Trophoblast cell (in vitro differentiated cells and primary cell): ENCODE data around the gene DCDC2B.
A peak's percentile ranks its signal among the peaks of the same experiment; 100 is the strongest.

Experiments
- DNase-seq, 2 donors: peaks; one replicate each; pipeline ENCODE4 v3.0.0-alpha.2; 2016
- H2AFZ ChIP-seq: 2 replicates; pipeline ENCODE4 v1.6.1; 2013; ENCODE audit warnings: low read length, moderate library complexity, mild to moderate bottlenecking; ENCODE audit not compliant: insufficient read depth, poor library complexity
- H2AK5ac ChIP-seq: 2 replicates; pipeline ENCODE4 v1.6.1; 2013; ENCODE audit warnings: mild to moderate bottlenecking, low read length
- H2BK120ac ChIP-seq: 2 replicates; pipeline ENCODE4 v1.6.1; 2013; ENCODE audit warnings: low read length, mild to moderate bottlenecking, moderate library complexity; ENCODE audit not compliant: insufficient read depth, poor library complexity
- H2BK12ac ChIP-seq: 2 replicates; pipeline ENCODE4 v1.6.1; 2013; ENCODE audit warnings: mild to moderate bottlenecking, low read length, moderate library complexity
- H2BK5ac ChIP-seq: 2 replicates; pipeline ENCODE4 v1.6.1; 2013; ENCODE audit warnings: low read length, low read depth, moderate library complexity, mild to moderate bottlenecking; ENCODE audit not compliant: poor library complexity
- H3K14ac ChIP-seq: 2 replicates; pipeline ENCODE4 v1.6.1; 2013; ENCODE audit warnings: mild to moderate bottlenecking, low read length
- H3K18ac ChIP-seq: 2 replicates; pipeline ENCODE4 v1.6.1; 2013; ENCODE audit warnings: mild to moderate bottlenecking, low read length
- H3K23ac ChIP-seq: 2 replicates; pipeline ENCODE4 v1.6.1; 2013; ENCODE audit warnings: low read length
- H3K27ac ChIP-seq: 2 replicates; pipeline ENCODE4 v1.5.1; 2013; ENCODE audit warnings: low read depth, mild to moderate bottlenecking, inconsistent platforms, low read length, moderate library complexity
- H3K27me3 ChIP-seq: 2 replicates; pipeline ENCODE4 v1.6.1; 2013; ENCODE audit warnings: inconsistent platforms, mild to moderate bottlenecking, low read length, moderate library complexity; ENCODE audit not compliant: insufficient read depth
- H3K36me3 ChIP-seq, 2 experiments: 1 replicate in 1 of 2; 2 replicates in 1 of 2; pipeline ENCODE4 v1.6.1; 2013; ENCODE audit warnings: low read length in 2 of 2, mild to moderate bottlenecking in 2 of 2, moderate library complexity in 1 of 2; ENCODE audit not compliant: insufficient read depth in 2 of 2, control insufficient read depth in 1 of 2
- H3K4ac ChIP-seq: 2 replicates; pipeline ENCODE4 v1.6.1; 2013; ENCODE audit warnings: low read depth, mild to moderate bottlenecking, low read length, moderate library complexity
- H3K4me1 ChIP-seq, 2 experiments: 1 replicate in 1 of 2; 2 replicates in 1 of 2; pipeline ENCODE4 v1.6.1; 2013; ENCODE audit warnings: low read length in 2 of 2, mild to moderate bottlenecking in 2 of 2, moderate library complexity in 1 of 2; ENCODE audit not compliant: insufficient read depth in 2 of 2, control insufficient read depth in 1 of 2
- H3K4me2 ChIP-seq: 2 replicates; pipeline ENCODE4 v1.6.1; 2013; ENCODE audit warnings: inconsistent platforms, mild to moderate bottlenecking, low read length, moderate library complexity
- H3K4me3 ChIP-seq: 2 replicates; pipeline ENCODE4 v1.5.1; 2013; ENCODE audit warnings: mild to moderate bottlenecking, low read depth, low read length, inconsistent platforms
- H3K79me1 ChIP-seq: one replicate; pipeline ENCODE4 v1.6.1; 2013; ENCODE audit warnings: low read length
- H3K79me2 ChIP-seq: 2 replicates; pipeline ENCODE4 v1.6.1; 2013; ENCODE audit warnings: low read length, mild to moderate bottlenecking; ENCODE audit not compliant: control insufficient read depth, insufficient read depth, poor library complexity
- H3K9ac ChIP-seq: 2 replicates; pipeline ENCODE4 v1.6.1; 2013; ENCODE audit warnings: mild to moderate bottlenecking, low read length
- H3K9me3 ChIP-seq: 2 replicates; pipeline ENCODE4 v1.6.1; 2013; ENCODE audit warnings: low read depth, mild to moderate bottlenecking, control low read depth, inconsistent platforms, low read length; ENCODE audit not compliant: insufficient read depth
- H4K12ac ChIP-seq: 2 replicates; pipeline ENCODE4 v1.6.1; 2013; ENCODE audit warnings: low read depth, mild to moderate bottlenecking, low read length, moderate library complexity
- H4K8ac ChIP-seq: 2 replicates; pipeline ENCODE4 v1.6.1; 2013; ENCODE audit warnings: low read depth, mild to moderate bottlenecking, low read length, moderate library complexity
- H4K91ac ChIP-seq: one replicate; pipeline ENCODE4 v1.6.1; 2013; ENCODE audit warnings: low read depth, mild to moderate bottlenecking, low read length, moderate library complexity
- WGBS: extraction: QIAGEN DNeasy Blood & Tissue Kit; methylation state at CpG from one replicate; pipeline ENCODE4 v1.1.7; 2013; ENCODE audit warnings: missing lambda C conversion rate; ENCODE audit not compliant: insufficient read length, insufficient coverage; ENCODE audit errors: extremely low coverage; 5-methylcytosine and 5-hydroxymethylcytosine counted together

The DCDC2B gene

DNA sequence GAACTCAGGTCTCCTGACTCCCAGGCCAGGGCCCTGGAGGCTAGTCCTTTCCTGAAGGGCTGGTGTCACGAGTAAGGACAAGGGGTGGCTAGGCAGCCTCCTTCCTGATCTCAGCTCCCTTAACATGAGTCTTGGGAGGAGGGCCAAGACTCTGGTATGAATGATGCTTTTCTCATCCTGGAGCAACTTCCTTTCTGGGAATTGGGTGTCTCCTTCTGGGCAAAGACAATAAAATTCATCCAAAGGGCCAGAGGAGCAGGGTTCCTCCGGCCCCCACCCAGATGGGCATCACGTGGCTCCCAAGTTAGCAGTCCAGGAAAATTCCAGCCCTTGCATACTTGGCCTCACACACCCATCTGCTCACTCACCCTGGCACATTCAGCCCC is 38.0 kb downstream of the DCDC2B start, which contains the start of gene FAM167B:
TSS of gene FAM167B (plus strand) at position 335 of the 386 bp plus-strand sequence. CDS start 200 bp downstream, outside the sequence.
- Histone ChIP-seq H3K23ac (no peak within 1 kb of the TSS), H3K4me3 (no peak within 1 kb of the TSS), H3K18ac (no peak within 1 kb of the TSS), H4K12ac (no peak within 1 kb of the TSS), H3K79me1 (no peaks in the 10 kb centered on the region), H4K8ac (no peak within 1 kb of the TSS), H2BK120ac (no peak within 1 kb of the TSS), H3K79me2 (no peaks in the 10 kb centered on the region), H3K4me1 (peaks cover 2 to 5% of the 10 kb centered on the region in 2 experiments), H3K14ac (no peak within 1 kb of the TSS), H2BK12ac (no peak within 1 kb of the TSS), H3K9ac (no peak within 1 kb of the TSS), H2AFZ (no peak within 1 kb of the TSS), H3K4me2 (peak within 1 kb of the TSS; percentile 61), H3K9me3 (no peaks in the 10 kb centered on the region), H3K27ac (no peak within 1 kb of the TSS), H2BK5ac (no peak within 1 kb of the TSS), H2AK5ac (no peak within 1 kb of the TSS), H3K27me3 (no peaks in the 10 kb centered on the region), H3K4ac (no peak within 1 kb of the TSS), H3K36me3 (no peaks in the 10 kb centered on the region), H4K91ac (no peak within 1 kb of the TSS)
- WGBS = no CpG with 5 or more reads among the region's 3 CpGs
- DNase-seq = no peak

GRCh38 chr1:32247452-32247851 is 38.6 kb downstream of the DCDC2B start:
- WGBS = no CpG with 5 or more reads among the region's 12 CpGs
- no peaks in the 10 kb centered on the region for H3K9me3 ChIP-seq
- no peaks in the 10 kb centered on the region for H3K79me2 ChIP-seq
- H3K27ac ChIP-seq = no peak overlapping the region
- no peak for DNase-seq
- no peak overlapping the region for H2AFZ ChIP-seq
- H3K36me3 ChIP-seq = no peaks in the 10 kb centered on the region
- H2BK5ac ChIP-seq = no peak overlapping the region
- no peaks in the 10 kb centered on the region for H3K79me1 ChIP-seq
- no peak overlapping the region for H3K4me2 ChIP-seq
- H4K12ac ChIP-seq = no peak overlapping the region
- no peak overlapping the region for H4K8ac ChIP-seq
- peaks cover 2 to 4% of the 10 kb centered on the region in 2 experiments for H3K4me1 ChIP-seq
- no peak overlapping the region for H3K4ac ChIP-seq
- no peak overlapping the region for H4K91ac ChIP-seq
- H3K18ac ChIP-seq = no peak overlapping the region
- no peak overlapping the region for H2BK12ac ChIP-seq
- H2AK5ac ChIP-seq = no peak overlapping the region
- H3K14ac ChIP-seq = no peak overlapping the region
- H3K27me3 ChIP-seq = no peaks in the 10 kb centered on the region
- no peak overlapping the region for H3K4me3 ChIP-seq
- no peak overlapping the region for H3K23ac ChIP-seq
- H2BK120ac ChIP-seq = no peak overlapping the region
- no peak overlapping the region for H3K9ac ChIP-seq

- no peaks in the 10 kb centered on the region for H3K9me3 ChIP-seq
- no peaks in the 10 kb centered on the region for H3K27me3 ChIP-seq
- H3K23ac ChIP-seq = no peak overlapping the region
- peaks cover 2% of the 10 kb centered on the region in 2 experiments for H3K4me1 ChIP-seq
- peak; percentile 88 to 94 for DNase-seq
- no peak overlapping the region for H3K27ac ChIP-seq
- H2AK5ac ChIP-seq = no peak overlapping the region
- WGBS = no CpG with 5 or more reads among the region's 31 CpGs
- H2BK12ac ChIP-seq = no peak overlapping the region
- no peak overlapping the region for H3K9ac ChIP-seq
- no peak overlapping the region for H3K18ac ChIP-seq
- no peaks in the 10 kb centered on the region for H3K79me2 ChIP-seq
- no peak overlapping the region for H2BK120ac ChIP-seq
- no peak overlapping the region for H3K4me3 ChIP-seq
- H4K12ac ChIP-seq = no peak overlapping the region
- H2AFZ ChIP-seq = no peak overlapping the region
- no peak overlapping the region for H3K4ac ChIP-seq
- H3K4me2 ChIP-seq = peak overlapping the region; percentile 61
- H4K91ac ChIP-seq = no peak overlapping the region
- no peaks in the 10 kb centered on the region for H3K79me1 ChIP-seq
- H3K14ac ChIP-seq = no peak overlapping the region
- no peaks in the 10 kb centered on the region for H3K36me3 ChIP-seq
- no peak overlapping the region for H2BK5ac ChIP-seq
- no peak overlapping the region for H4K8ac ChIP-seq
Measured at GRCh38 chr1:32247983-32248889, 39.3 kb downstream of the DCDC2B start.

GRCh38 chr1:32249831-32250525 is 41.1 kb downstream of the DCDC2B start:
- no peak overlapping the region for H2BK5ac ChIP-seq
- H3K4me1 ChIP-seq = peaks cover 2% of the 10 kb centered on the region in 2 experiments
- no peak overlapping the region for H3K27ac ChIP-seq
- no peak overlapping the region for H4K8ac ChIP-seq
- no peak overlapping the region for H4K12ac ChIP-seq
- no peak overlapping the region for H2BK12ac ChIP-seq
- no peaks in the 10 kb centered on the region for H3K9me3 ChIP-seq
- no peaks in the 10 kb centered on the region for H3K36me3 ChIP-seq
- H3K27me3 ChIP-seq = no peaks in the 10 kb centered on the region
- no peaks in the 10 kb centered on the region for H3K79me2 ChIP-seq
- H2AK5ac ChIP-seq = no peak overlapping the region
- H2AFZ ChIP-seq = no peak overlapping the region
- no peak overlapping the region for H3K9ac ChIP-seq
- H4K91ac ChIP-seq = no peak overlapping the region
- H3K4me3 ChIP-seq = no peak overlapping the region
- no peak overlapping the region for H3K4ac ChIP-seq
- no CpG with 5 or more reads among the region's 9 CpGs for WGBS
- no peak overlapping the region for H3K14ac ChIP-seq
- no peak for DNase-seq
- no peak overlapping the region for H3K18ac ChIP-seq
- H2BK120ac ChIP-seq = no peak overlapping the region
- H3K79me1 ChIP-seq = no peaks in the 10 kb centered on the region
- H3K23ac ChIP-seq = no peak overlapping the region
- no peak overlapping the region for H3K4me2 ChIP-seq
